Measurements from ENCODE around the gene VAV3.

Gene VAV3

DNA sequence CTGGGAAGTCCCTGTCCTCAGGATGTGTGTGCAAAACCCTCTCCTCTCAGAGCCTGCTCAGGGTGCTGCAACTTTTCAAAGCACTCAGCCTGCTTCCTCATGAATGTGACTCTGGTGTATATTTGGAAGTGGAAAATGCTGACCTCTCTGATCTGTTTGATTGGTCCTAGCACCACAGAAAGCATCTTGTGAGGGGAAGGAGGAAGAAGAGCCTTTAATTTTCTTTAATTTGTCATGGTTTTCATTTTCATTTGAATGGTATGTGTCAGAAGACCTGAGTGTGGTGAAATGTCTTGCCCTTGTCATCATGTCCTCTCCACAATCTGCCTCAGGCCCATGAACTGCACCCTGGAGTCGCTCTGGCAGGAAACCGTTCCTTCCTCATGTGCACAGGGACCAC, 440.7 kb downstream of the VAV3 start:
- in situ Hi-C loops (cut with MboI; ENCODE audit: low sequenced_read_pairs, unreplicated experiment), result no loop called here
- DNase-seq (ENCODE audit: low spot score), result no peak
- TF ChIP-seq, protein P1, sequence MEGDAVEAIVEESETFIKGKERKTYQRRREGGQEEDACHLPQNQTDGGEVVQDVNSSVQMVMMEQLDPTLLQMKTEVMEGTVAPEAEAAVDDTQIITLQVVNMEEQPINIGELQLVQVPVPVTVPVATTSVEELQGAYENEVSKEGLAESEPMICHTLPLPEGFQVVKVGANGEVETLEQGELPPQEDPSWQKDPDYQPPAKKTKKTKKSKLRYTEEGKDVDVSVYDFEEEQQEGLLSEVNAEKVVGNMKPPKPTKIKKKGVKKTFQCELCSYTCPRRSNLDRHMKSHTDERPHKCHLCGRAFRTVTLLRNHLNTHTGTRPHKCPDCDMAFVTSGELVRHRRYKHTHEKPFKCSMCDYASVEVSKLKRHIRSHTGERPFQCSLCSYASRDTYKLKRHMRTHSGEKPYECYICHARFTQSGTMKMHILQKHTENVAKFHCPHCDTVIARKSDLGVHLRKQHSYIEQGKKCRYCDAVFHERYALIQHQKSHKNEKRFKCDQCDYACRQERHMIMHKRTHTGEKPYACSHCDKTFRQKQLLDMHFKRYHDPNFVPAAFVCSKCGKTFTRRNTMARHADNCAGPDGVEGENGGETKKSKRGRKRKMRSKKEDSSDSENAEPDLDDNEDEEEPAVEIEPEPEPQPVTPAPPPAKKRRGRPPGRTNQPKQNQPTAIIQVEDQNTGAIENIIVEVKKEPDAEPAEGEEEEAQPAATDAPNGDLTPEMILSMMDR (IDR thresholded peaks at IDR 0.05; ENCODE audit: borderline replicate concordance, control extremely low read depth, extremely low read depth, insufficient read depth, missing control alignments), result no peak

DNA sequence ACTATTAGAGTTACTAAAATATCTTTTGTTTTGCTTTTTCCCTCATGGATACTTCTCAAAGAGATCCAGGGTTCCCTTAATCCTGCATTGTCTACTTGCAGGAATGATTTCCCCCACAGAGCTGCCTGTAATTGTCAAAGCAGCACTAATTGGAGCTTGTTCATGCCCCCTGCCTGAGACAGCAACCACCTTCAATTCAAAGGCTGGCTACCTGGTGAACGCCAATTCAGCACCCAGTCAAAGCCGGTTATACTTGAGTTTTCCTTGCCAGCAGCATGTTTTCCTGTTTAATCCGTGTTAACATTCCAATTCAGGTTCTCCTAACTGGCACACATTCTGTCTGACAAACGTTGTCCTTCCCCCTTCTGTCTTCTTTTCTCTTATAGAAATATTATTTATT, 441.2 kb downstream of the VAV3 start:
- in situ Hi-C loops (cut with MboI; ENCODE audit: low sequenced_read_pairs, unreplicated experiment), result no loop called here
- DNase-seq (ENCODE audit: low spot score), result no peak
- TF ChIP-seq, protein P1 (IDR thresholded peaks at IDR 0.05; ENCODE audit: borderline replicate concordance, control extremely low read depth, extremely low read depth, insufficient read depth, missing control alignments), result no peak

DNA sequence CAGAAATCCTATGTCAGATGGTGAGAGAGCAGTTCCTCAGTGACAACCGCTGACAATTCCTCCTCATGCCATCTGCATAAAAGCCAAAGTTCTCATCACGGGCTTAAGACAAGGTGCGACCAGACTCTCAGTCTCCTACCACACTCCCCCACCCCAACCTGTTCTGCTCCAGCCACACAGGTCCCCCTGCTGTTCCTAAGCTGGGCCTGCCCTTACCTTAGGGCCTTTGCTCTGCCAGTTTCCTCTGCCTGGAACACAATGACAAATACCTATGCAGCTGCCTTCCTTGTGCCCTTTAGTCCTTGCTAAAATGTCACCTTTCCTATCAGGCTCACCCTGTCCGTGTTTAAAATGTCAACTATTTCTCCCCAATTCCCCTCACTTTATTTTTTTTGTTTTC, 441.9 kb downstream of the VAV3 start:
- in situ Hi-C loops (cut with MboI; ENCODE audit: low sequenced_read_pairs, unreplicated experiment), result no loop called here
- no peak for DNase-seq (ENCODE audit: low spot score)
- TF ChIP-seq, protein P1 (IDR thresholded peaks at IDR 0.05; ENCODE audit: borderline replicate concordance, control extremely low read depth, extremely low read depth, insufficient read depth, missing control alignments), result no peak

Data from GM13976 (cell line).